ENCODE results near the gene MAP1LC3B2.

DNA sequence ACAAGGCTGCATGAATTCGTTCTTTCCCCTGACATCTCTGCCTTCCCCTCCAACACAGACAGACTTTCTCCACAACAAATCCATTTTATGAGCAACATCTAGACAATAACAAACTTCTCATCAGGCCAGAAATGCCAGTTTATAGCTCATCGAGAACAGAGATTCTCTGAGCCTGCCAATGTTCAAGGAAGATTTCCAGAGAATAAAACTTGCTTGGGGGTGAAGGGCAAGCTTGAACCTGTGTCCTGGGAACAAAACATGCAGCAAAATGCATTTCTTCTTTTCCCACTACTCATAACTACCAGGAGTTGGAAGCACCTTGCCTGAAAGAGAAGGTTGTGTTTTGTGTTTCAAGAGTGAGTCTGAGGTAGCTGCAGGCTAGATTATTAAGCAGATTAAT is 6.8 kb downstream of the MAP1LC3B2 start:
- TF ChIP-seq POLR2AphosphoS5 (IDR thresholded peaks at IDR 0.05; ENCODE audit: low read depth, low read length) (no peak), SIN3A (IDR thresholded peaks at IDR 0.05; ENCODE audit: borderline replicate concordance, insufficient read depth, low read length) (no peak)
